ENCODE results near the gene SPG7.

The SPG7 gene

DNA sequence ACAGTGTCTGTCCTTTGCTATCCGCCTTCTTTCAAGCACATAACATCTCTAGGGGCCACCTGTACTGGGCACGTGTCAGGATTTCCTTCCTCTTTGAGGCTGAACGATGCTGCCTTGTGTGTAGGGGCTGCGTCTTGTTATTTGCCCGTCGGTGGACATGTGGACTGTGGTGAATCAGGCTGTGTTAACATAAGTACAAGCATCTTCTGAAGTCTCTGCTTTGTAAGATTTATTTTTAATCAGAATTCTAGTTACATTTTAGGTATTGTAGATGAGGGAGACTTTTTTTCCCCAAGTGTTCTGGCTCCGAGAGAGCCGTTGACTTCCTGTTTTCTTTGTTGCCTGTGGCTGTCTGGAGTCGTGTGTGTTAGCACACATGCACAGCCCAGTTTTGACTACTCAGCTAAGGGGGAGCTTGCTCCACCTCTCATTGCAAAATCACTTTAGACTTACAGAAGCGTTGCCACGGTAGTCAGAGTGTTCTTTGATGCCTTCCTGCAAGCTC lies 26.1 kb downstream of the SPG7 start:
- CTCF ChIA-PET, result no interaction called here
- POLR2A ChIA-PET, result interaction anchor here (0.6 kb wide), 1 partner anchor 725 kb away, joined by 6 read pairs; no protein-coding TSS in a partner anchor
- no peak for TF ChIP-seq CTCF (IDR thresholded peaks at IDR 0.05; ENCODE audit: control extremely low read depth, extremely low read depth, low read depth, missing control alignments)
- no peak for DNase-seq (ENCODE audit: extremely low spot score)

DNA sequence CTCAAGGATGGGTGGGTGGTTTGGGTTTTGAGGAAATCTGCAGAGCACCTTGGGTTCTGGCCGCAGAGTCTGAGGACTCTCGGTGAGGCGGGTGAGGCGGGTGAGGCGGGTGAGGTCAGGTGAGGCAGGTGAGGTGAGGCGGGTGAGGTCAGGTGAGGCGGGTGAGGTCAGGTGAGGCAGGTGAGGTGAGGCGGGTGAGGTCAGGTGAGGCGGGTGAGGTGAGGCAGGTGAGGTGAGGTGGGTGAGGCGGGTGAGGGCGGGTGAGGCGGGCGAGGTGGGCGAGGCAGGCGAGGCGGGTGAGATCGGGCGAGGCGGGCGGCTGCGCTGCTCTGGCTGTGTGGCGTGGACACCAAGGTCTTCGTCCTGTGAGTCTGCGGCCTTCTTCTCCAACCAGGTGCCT lies 28.2 kb downstream of the SPG7 start:
- ChIA-PET POLR2A (interaction anchor here (1.3 kb wide), 1 partner anchor 9 kb away, joined by 4 read pairs; no protein-coding TSS in a partner anchor), CTCF (interaction anchor here (1.0 kb wide), 1 partner anchor 11 kb away, joined by 3 read pairs; no protein-coding TSS in a partner anchor)
- no peak for DNase-seq (ENCODE audit: extremely low spot score)
- no peak for TF ChIP-seq CTCF (IDR thresholded peaks at IDR 0.05; ENCODE audit: control extremely low read depth, extremely low read depth, low read depth, missing control alignments)

DNA sequence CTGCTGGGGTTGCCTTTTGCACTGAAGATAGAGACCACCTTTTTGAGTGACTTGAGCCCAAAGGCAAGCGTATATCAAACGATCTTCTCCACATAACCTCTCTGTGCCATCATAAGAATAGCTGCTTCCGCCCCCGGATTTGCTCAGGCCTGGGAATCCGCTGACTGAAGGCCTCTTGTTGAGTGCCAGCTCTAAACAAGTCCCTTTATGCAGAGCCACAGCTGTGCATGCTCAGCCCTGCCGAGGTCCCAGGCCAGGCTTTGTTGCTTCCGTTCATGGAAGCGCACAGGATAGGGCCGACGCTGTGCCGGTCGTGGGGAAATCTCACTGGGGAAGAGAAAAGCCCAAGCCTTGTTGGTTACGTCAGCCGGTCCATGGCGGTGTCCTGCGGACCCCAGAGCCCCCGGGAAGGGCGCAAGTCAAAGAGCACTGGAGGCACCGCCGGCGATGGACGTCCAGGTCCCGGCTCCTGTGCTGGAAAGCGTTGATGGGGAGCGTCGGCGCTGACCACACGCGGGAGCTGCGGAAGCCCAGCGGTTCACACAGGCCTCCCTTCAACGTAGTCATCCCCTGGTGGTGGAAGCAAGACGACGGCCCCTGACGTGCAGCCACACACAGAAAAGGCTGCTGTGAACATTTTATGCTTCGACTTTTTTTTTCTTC lies 28.8 kb downstream of the SPG7 start:
- ChIA-PET CTCF (interaction anchor here (1.0 kb wide), 1 partner anchor 11 kb away, joined by 3 read pairs; no protein-coding TSS in a partner anchor), POLR2A (interaction anchor here (1.3 kb wide), 1 partner anchor 9 kb away, joined by 4 read pairs; no protein-coding TSS in a partner anchor)
- no peak for TF ChIP-seq CTCF (IDR thresholded peaks at IDR 0.05; ENCODE audit: control extremely low read depth, extremely low read depth, low read depth, missing control alignments)
- no peak for DNase-seq (ENCODE audit: extremely low spot score)

DNA sequence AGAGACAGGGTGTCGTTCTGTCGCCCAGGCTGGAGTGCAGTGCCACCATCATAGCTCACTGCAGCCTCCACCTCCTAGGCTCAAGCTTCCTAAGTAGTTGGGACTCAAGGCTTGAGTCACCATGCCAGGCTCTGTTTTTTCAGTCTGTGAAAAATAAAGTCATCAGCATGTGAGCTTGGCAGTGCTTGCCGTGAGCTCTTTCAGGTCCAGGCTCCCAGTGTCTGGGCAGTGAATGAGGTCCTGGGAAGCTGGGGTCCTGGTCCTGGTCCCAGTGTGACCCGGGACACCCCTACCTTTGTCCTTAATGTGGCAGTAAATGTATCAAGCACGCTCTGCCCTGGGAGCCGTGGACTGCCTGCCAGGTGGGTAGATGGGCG lies 29.3 kb downstream of the SPG7 start:
- CTCF ChIA-PET, result no interaction called here
- POLR2A ChIA-PET, result interaction anchor here (1.3 kb wide), 1 partner anchor 8 kb away, joined by 4 read pairs; no protein-coding TSS in a partner anchor
- no peak for DNase-seq (ENCODE audit: extremely low spot score)
- no peak for TF ChIP-seq CTCF (IDR thresholded peaks at IDR 0.05; ENCODE audit: control extremely low read depth, extremely low read depth, low read depth, missing control alignments)

GRCh38 chr16:89538286-89538685 lies 30.1 kb downstream of the SPG7 start:
- ChIA-PET POLR2A (no interaction called here), CTCF (interaction anchor here (1.3 kb wide), 1 partner anchor 19 kb away, joined by 3 read pairs; no protein-coding TSS in a partner anchor)
- TF ChIP-seq CTCF (IDR thresholded peaks at IDR 0.05; ENCODE audit: control extremely low read depth, extremely low read depth, low read depth, missing control alignments), result no peak
- DNase-seq (ENCODE audit: extremely low spot score), result no peak

GRCh38 chr16:89540557-89540956 lies 32.4 kb downstream of the SPG7 start:
- CTCF ChIA-PET, result interaction anchor here (1.3 to 1.4 kb wide), 3 partner anchors 9 to 16 kb away, joined by 3 to 4 read pairs (median 3); no protein-coding TSS in a partner anchor
- TF ChIP-seq CTCF (IDR thresholded peaks at IDR 0.05; ENCODE audit: control extremely low read depth, extremely low read depth, low read depth, missing control alignments), result no peak
- POLR2A ChIA-PET, result no interaction called here
- no peak for DNase-seq (ENCODE audit: extremely low spot score)
